Inflammatory macrophage (primary cell): ENCODE data around the gene PTGDR2.

Experiments
- DNase-seq, 2 donors: peaks; one replicate each; pipeline ENCODE4 v3.0.0-alpha.2; 2020 to 2022

Gene PTGDR2

DNA sequence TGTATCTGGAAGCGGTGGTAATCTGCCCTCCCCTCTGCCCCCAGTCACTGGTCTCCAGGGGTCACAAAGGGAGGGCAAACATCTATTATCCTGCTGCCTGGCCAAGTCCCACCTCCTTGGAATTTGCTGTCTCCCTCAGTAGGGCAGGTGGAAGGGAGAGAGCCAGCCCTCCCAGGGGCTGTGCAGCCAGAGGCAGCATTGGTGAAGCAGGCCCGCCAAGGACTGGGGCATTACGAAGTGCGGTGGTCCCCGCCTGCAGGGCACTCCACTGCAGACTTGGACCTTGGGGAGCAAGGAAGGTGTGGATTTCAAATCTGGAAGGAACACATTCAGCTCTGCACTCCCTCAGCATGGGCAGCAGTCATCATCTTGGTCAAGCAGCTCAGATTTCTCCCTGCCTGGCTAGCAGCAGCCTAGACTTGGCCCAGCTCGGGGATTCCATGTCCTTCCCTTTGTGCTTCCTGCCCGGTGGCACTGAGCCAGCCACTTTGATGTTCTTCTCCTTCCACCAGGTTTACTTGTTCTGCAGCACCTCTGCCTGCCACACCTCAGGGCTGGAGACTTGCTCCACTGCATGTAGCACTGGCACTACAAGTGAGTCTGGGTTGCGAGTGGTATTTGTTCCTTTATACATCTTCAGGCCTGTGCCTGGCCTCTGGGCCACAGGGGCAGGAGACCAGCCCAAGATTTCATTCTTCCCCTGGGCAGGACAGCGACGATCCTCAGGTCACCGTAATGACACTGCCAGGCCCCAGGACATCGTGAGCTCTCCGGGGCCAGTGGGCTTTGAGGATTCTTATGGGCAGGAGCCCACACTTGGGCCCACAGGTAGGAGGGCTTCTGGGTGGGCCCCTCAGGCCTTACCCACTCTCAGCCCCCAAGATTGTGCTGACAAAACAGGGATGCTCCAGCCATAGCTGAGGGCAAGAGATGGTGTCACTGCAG is 18.9 kb upstream of the PTGDR2 start:
- no peak for DNase-seq

DNA sequence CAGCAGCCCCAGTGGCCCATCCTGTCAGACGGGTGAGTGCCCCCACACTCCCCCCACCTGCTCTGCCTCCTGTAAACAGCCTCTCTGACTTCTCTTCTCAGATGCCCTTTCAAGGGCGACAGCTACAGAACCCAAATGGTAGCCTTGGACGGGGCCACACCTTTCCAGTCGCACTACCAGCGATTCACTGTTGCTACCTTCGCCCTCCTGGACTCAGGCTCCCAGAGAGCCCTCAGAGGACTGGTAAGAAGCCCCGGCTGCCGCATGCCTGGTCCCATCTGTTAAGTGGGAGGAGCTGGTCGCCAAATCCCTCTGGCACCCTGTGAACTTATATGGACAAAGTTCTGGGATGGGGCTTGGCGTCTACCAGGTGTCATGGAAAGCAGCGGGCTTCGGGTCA is 17.8 kb upstream of the PTGDR2 start:
- DNase-seq, result no peak

DNA sequence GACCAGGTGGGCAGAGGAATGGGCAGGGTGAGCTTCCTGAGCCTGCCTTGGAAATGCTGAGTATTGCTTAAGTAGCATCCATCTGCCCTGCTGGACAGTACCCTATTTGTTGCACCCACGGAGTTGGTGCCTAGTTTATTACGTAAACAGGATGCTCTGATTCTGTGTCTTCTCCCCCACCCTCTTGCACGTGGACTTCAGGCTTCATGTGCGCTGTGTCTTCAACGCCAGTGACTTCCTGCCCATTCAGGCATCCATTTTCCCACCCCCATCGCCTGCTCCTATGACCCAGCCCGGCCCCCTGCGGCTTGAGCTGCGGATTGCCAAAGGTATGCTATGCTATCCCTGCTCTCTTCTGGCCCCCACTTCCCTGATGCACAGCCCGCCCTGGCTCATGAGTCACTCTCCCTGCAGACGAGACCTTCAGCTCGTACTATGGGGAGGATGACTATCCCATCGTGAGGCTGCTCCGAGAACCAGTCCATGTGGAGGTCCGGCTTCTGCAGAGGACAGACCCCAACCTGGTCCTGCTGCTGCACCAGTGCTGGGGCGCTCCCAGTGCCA is 17.3 kb upstream of the PTGDR2 start:
- DNase-seq, result peak; percentile 65 to 81

DNA sequence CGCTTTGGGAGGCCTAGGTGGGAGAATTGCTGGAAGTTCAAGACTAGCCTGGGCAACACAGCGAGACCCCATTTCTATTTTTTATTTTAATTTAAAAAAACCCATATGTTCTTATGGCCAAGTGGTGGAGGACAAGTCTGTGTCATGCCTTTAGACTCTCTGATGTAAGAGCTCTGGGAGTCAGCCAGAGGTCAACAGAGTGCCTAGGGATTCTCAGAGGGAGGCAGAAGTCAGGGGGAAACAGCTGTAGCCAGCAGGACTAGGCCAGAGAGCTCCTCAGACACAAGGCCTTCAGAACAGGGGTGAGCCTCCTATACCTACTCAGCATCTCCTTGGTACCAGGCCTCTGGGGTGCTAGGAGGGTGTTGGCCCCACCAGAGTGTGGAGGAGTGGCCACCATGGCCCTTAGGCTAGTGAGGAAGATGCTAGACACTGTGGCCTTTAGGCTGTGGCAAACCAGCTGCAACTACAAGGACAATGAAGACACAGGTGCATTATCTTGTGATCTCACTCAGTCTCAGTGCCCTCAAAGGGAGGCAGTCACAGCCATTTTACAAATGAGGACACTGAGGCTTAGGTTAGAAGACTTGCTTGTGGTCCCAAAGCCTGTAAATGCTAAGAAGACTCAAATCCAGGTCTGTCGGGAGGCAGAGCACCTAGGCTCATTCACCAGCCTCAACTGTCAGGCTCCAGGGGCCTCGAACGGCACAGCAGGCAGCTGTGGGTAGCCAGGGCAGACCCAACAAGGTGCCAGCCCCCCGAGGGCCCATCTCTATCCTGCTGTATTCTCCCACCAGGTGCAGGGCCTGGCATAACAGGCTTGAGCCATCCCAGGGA is 16.6 kb upstream of the PTGDR2 start:
- DNase-seq, result peak; percentile 54 to 68

DNA sequence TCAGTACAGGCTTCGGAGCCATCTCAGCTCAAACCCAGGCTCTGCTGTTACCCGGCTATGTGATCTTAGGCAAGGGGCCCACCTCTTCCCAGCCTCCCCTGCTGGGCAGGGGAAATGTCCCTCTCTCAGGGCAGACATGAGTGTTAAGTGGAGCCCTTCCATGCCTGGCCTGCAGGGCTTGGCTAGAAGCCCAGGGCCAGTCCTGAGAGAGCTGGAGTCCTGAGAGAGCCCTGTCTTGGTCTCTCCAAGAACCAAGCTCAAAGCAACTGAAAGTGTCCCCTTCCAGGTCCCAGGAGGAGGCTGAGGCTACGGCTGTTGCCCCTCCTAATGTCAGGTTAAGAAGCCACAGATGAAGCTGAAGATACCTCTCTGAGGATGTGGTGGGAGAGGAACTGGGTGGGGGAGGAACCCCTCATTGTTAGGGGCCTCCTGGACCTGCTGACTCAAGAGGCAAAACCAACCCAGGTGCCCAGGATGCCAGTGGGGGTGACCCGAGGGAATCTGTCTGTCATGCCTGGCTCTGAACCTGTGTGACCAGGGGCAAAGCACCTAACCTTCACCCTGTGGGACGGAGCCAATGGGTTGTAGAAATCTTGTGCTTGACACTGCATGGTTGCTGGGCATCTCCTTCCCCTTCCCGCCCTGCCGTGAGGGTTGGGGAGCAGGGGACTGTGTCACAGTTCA is 15.8 kb upstream of the PTGDR2 start:
- DNase-seq, result peak in 1 of 2 donors; percentile 8

DNA sequence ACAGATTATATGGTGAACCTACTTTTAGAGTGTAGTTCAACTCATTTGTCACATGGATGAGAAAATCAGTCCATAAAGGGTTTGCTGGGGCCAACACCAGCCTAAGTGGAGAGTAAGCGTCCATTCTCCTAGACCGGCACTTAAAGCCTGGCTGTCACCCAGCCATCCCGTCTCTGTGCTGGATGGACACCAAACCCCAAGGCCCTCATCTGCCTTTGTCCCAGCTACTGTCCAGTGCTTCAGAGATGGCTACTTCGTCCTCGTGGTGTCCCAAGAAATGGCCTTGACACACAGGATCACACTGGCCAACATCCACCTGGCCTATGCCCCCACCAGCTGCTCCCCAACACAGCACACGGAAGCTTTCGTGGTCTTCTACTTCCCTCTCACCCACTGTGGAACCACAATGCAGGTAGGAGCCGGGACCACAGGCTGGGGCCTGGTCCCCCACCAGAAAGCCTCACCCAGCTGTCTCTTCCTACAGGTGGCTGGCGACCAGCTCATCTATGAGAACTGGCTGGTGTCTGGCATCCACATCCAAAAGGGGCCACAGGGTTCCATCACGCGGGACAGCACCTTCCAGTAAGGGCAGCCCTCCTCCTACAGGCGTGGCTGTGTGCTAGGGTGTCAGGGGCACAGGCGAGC is 15.1 kb upstream of the PTGDR2 start:
- DNase-seq, result no peak

DNA sequence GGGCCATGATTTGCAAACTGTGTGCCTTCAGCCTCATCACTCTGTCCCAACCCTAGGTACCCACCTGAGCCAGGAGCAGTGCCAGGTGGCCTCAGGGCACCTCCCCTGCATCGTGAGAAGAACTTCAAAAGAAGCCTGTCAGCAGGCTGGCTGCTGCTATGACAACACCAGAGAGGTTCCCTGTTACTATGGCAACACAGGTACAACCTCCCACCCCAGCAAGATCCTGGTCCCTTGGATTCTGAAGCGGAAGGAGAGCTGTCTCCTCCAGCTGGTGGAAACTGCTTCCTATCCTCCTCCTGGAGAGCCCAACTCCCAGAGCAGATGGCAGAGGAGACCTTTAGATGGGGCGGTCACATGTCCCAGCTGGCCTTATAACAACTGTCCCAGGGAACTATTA is 14.5 kb upstream of the PTGDR2 start:
- DNase-seq, result no peak

DNA sequence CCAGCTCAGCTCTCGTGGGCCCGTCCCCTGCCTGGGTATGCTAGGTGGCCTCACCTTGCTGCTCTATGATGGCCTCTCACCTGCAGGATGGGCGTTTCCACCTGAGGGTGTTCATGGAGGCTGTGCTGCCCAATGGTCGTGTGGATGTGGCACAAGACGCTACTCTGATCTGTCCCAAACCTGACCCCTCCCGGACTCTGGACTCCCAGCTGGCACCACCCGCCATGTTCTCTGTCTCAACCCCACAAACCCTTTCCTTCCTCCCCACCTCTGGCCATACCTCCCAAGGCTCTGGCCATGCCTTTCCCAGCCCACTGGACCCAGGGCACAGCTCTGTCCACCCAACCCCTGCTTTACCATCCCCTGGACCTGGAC is 13.7 kb upstream of the PTGDR2 start:
- DNase-seq, result no peak

DNA sequence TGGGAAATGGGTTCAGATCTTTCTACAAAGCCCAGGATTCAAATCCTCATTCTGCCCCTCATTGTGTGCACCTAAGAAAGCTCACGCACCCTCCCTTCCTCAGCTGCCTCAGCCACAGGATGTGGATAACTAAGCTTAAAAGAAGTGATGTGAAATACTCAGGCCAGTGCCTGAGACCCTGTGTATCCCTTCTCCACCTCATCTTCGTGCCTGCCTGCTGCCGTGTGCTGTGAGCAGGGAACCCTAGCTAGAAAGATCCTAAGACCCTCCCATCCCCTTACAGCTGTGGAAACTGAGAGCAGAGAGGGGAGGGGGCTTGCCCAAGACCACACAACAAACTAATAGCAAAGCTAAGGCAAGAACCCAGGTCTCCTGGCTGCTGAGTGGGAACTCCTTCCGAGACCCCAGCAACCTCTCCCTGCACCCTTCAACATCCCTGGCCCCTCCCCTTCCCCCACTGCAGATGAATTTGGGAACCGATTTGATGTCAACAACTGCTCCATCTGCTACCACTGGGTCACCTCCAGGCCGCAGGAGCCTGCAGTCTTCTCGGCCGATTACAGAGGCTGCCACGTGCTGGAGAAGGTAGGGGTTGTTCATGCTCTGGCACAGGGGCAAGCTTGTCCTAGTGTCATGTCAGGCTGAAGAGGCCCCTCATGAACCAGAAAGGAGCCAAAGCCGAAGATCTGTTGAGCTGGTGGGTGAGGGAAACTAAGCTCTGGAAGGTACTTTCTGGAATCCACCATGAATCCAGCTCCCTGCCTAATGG is 13.1 kb upstream of the PTGDR2 start:
- DNase-seq, result no peak

DNA sequence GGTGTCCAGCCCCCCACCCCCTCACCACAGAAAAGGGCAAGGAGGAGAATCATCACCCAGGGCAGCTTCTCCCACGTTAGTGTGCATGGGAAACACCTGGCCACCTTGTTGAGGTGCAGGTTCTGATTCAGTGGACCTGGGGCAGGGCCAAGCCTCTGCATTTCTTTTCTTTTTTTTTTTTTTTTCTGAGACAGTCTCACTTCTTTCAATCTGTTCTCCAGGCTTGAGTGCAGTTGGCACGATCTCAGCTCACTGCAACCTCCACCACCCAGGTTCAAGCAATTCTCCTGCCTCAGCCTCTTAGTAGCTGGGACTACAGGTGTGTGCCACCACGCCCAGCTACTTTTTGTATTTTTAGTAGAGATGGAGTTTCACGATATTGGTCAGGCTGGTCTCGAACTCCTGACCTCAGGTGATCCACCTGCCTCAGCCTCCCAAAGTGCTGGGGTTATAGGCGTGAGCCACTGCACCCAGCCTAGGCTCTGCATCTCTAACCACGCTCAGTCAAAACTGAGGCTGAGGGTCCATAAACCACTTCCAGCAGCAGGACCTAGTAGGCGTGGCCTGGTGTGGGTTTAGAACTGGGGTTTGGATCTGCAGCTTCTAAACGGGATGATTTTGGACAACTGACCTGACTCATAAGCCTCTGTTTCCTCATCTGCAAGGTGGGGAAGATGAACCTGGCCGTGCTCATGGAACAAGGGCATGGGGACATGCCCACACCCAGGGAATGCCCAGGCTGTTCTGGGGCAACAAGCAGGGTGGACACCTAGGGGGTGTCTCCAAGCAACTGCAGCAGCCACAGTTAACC is 12.3 kb upstream of the PTGDR2 start:
- no peak for DNase-seq

DNA sequence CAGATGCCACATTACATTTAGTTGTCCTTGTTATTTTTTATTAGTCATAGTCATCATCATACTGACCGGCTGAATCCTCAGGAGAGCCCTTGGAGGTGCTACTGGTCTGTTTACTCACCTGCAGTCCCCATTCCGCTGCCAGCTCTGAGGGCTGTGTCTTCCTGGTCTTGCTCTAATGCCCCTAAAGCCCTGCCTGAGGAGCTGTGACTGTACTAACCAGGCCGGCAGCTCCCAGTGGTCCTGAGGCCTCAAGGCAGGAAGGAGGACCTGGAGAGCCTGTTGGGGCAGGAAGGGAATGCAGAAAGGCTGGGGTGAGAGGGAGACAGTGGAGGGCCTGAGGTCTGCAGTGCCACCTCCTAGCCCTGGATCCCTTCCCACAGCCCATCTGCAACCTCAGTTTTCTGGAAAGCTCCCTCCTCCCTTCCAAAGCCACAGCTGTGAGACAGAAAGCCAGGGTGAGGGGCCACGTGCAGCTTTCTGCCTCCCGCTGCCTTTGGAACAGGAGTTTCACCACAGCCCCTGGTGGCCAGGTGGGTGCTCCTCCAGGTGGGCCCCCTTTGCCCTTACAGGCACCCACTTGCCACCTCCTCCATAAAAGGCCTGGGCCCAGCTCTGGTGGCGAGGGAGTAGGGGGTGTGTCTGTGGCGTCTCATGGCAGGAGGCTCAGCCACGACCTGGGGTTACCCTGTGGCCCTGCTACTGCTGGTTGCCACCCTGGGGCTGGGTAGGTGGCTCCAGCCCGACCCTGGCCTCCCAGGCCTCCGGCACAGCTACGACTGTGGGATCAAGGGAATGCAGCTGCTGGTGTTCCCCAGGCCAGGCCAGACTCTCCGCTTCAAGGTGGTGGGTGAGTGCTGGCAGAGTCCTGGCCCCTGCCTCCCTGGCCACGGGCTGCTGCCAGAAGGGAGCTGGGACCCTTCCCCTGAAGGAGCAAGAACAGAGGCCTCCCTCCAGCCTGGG is 11.4 kb upstream of the PTGDR2 start, which contains the start of gene ZP1:
Gene ZP1 (plus strand): TSS at position 632 of the 960 bp plus-strand sequence. CDS start 20 bp downstream, at position 652.
- DNase-seq, result no peak

DNA sequence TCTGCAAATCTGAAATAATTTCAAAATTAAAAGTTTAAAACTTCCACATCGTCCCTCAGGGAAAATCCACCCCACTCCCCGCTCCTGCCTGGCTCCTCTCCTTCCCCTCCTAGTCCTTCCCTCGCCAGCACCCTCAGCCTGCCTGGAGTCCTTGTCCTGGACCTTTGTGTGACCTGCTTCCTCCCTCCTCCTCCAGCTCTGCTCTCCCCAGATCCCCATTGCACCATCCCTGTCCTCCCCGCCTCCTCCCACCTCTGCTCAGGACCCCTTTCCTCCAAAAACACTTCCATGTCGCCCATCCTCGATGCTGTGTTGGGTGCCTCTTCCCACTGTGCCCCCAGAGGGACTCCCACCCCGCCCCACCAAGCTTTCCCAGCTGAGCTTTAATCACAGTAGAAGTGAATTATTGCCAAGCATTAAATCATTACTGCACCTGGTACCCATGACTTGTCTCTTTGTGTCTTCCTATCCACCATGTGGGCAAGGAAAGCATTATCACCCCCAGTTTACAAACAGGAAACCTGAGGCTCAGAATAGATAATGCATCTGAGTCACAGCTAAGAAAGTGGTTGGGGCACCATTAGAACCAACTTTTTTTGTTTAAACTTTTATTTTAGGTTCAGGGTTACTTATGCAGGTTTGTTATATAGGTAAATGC is 9.2 kb upstream of the PTGDR2 start:
- DNase-seq, result no peak

DNA sequence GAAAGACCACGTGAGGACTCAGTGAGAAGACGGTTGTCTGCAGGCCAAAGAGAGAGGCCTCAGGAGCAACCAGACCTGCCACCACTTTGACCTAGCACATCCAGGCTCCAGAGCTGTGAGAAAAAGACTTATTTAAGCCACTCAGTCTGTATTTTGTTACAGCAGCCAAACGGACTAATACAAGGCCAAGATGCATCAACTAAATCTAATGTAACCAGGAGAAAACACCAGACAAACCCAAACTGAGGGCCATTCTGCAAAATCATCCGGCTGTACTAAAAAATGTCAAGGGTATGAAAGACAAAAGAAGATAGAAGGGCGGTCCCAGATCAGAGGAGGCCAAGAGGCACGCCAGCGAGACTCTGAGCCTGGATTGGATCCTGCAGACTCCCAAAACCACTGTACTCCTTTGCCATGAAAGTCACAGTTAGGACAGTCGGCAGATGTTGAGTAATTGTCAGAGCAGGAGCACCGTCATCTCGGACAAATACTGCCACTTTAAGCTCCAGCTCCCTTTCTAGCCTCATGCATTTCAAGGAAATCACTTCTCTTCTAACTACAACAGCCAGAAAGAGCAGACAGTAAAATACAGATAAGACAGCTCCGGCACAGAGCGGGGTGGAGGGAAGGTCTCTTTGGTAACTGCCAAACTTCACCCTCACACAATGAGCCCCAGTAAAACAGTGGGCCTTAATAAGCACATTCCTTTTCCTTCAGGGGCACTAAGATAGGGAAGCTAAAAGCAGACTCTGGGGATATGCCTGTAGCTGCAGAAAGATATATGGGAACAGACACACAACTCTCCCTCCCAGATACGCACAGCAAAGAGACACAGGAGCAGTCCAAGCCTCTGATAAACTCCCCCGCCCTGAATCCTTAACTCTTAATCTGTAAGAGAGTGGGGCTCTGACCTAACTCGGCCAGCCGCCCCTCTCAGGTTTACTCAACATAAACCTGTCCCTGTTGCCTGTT is 8.1 kb upstream of the PTGDR2 start:
- no peak for DNase-seq

DNA sequence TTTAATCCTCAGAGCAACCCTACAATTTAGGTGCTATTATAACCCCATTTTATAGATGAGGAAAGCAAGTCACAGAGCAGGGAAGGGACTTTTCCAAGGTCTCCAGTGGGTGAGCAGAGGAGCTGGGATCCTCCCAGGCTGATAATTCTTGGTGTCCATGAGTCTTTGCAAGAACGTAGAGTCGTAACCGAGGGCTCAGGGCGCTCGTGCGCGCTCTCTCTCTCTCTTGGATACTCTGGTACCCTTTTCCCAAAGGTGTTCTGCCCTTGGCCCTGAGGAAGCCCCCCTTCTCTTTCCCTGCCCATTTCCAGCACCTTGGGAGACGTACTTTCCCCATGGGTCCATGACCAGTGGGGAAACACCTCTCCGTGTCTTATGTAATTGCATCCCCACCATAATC is 6.4 kb upstream of the PTGDR2 start:
- DNase-seq, result no peak

DNA sequence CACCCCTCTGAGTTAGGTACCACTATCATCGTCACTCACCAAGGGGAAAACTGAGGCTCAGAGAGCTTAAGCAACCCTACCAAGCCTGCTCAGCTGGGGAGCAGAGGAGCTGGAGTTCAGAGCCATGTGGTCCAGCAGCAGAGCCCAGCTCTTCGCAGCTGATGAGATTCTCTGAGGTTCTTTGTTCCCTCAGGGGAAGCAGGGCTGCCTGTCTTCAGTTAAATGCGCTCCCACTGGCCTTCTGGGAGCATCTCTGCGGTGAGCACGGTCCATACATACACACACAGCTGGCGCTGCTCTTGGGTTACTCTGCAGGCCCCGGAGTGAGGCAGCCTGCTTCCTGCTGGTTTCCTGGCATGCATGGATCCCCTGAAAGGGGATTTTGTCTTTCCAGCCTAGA is 5.2 kb upstream of the PTGDR2 start:
- DNase-seq, result no peak

DNA sequence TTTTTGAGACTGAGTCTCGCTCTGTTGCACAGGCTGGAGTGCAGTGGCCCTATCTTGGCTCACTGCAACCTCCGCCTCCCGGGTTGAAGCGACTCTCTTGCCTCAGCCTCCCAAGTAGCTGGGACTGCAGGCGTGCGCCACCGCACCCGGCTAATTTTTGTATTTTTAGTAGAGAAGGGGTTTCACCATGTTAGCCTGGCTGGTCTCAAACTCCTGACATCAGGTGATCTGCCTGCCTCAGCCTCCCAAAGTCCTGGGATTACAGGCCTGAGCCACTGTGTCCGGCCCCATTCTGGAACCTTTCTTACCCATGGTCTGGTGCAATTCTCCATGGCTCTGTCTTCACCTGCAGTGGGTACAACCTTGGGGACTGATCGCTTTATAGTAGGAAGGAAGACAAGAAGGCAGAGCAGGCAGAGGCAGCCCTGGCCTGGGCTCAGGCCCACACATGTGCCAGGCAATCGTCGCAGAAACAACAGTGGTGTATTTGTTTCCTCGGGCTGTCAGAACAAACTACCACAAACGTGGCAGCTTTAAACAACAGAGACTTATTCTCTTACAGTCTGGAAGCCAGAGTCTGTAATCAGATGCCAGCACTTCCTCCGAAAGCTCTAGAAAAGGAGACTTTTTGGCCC is 4.0 kb upstream of the PTGDR2 start:
- no peak for DNase-seq
